GM18951 (cell line): Measurements from ENCODE around the gene PKNOX1.
"Not testable (repeated sequence)": the region's sequence is repeated elsewhere in the genome, so short reads cannot be mapped to it uniquely, and the experiment has no call there.

Experiments used
- POLR2A ChIP-seq: IDR thresholded peaks from 4 replicates; pipeline ENCODE4 v1.6.1; 2011; ENCODE audit warnings: mild to moderate bottlenecking; ENCODE audit not compliant: insufficient read length, insufficient read depth; ENCODE audit errors: extremely low read depth
- in situ Hi-C: fragments of 300-500 bp; cut with MboI; formaldehyde crosslinking; loops from one replicate; pipeline ENCODE4 v1.12.0; 2022; ENCODE audit warnings: low sequenced_read_pairs, mixed read lengths, inconsistent platforms; ENCODE audit not compliant: unreplicated experiment

PKNOX1 gene

GRCh38 chr21:42937960-42938605, 36.3 kb upstream of the PKNOX1 start:
- no peak for TF ChIP-seq POLR2A
- in situ Hi-C loops = no loop called here

GRCh38 chr21:42938606-42938995, 35.8 kb upstream of the PKNOX1 start:
- in situ Hi-C loops = not testable (repeated sequence)

GRCh38 chr21:42939582-42940413, 34.6 kb upstream of the PKNOX1 start:
- TF ChIP-seq POLR2A = no peak
- in situ Hi-C loops = no loop called here

GRCh38 chr21:42941696-42942085, 32.7 kb upstream of the PKNOX1 start:
- in situ Hi-C loops = no loop called here
- no peak for TF ChIP-seq POLR2A

- no peak for TF ChIP-seq POLR2A
- in situ Hi-C loops = no loop called here
Observed at GRCh38 chr21:42942244-42942643, 32.1 kb upstream of the PKNOX1 start.

GRCh38 chr21:42949094-42949755, 25.1 kb upstream of the PKNOX1 start:
- in situ Hi-C loops = not testable (repeated sequence)

GRCh38 chr21:42951193-42951592, 23.2 kb upstream of the PKNOX1 start:
- in situ Hi-C loops = not testable (repeated sequence)

- in situ Hi-C loops = no loop called here
- no peak for TF ChIP-seq POLR2A
Observed at GRCh38 chr21:42956824-42957630, 17.3 kb upstream of the PKNOX1 start.

GRCh38 chr21:42958122-42958521, 16.2 kb upstream of the PKNOX1 start:
- in situ Hi-C loops = not testable (repeated sequence)

GRCh38 chr21:42959728-42960127, 14.6 kb upstream of the PKNOX1 start:
- in situ Hi-C loops = no loop called here
- TF ChIP-seq POLR2A = no peak

GRCh38 chr21:42962380-42963007, 11.9 kb upstream of the PKNOX1 start:
- in situ Hi-C loops = no loop called here
- TF ChIP-seq POLR2A = no peak

GRCh38 chr21:42964086-42964485, 10.3 kb upstream of the PKNOX1 start:
- no peak for TF ChIP-seq POLR2A
- in situ Hi-C loops = no loop called here
